GM12864 (cell line): ENCODE results near the gene LRP5.

Experiments used
- DNase-seq: peaks from one replicate; pipeline ENCODE4 v3.0.0-alpha.2; 2011; ENCODE audit warnings: low read depth
- H3K4me3 ChIP-seq: 2 replicates; pipeline ENCODE4 v1.5.1; 2011; ENCODE audit warnings: mild to moderate bottlenecking, low read depth, low read length, control low read depth
- TF ChIP-seq, protein P1 (sequence below): IDR thresholded peaks from 2 replicates; pipeline ENCODE4 v1.5.1; 2011; ENCODE audit warnings: low read depth, mild to moderate bottlenecking, moderate library complexity, low read length, control low read depth, inconsistent platforms; ENCODE audit errors: missing control alignments

The LRP5 gene

DNA sequence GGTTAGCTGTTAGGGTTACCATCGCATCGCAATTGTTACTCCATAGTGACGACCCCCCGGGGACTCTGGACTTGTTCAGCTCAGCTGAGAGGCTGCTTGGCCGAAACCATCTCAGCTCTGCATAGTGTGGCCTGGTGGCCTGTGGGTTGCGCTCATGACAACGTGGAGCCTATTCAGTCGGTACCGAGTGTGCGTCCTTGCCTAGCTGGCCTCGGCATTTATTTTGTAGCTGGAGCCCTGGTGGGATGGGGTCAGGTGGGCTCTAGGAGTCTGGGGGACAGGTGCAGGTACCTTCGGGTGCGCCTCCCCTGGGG is 13.5 kb downstream of the LRP5 start:
- TF ChIP-seq, protein P1, sequence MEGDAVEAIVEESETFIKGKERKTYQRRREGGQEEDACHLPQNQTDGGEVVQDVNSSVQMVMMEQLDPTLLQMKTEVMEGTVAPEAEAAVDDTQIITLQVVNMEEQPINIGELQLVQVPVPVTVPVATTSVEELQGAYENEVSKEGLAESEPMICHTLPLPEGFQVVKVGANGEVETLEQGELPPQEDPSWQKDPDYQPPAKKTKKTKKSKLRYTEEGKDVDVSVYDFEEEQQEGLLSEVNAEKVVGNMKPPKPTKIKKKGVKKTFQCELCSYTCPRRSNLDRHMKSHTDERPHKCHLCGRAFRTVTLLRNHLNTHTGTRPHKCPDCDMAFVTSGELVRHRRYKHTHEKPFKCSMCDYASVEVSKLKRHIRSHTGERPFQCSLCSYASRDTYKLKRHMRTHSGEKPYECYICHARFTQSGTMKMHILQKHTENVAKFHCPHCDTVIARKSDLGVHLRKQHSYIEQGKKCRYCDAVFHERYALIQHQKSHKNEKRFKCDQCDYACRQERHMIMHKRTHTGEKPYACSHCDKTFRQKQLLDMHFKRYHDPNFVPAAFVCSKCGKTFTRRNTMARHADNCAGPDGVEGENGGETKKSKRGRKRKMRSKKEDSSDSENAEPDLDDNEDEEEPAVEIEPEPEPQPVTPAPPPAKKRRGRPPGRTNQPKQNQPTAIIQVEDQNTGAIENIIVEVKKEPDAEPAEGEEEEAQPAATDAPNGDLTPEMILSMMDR = no peak
- no peak for DNase-seq
- no peak overlapping the region for H3K4me3 ChIP-seq

DNA sequence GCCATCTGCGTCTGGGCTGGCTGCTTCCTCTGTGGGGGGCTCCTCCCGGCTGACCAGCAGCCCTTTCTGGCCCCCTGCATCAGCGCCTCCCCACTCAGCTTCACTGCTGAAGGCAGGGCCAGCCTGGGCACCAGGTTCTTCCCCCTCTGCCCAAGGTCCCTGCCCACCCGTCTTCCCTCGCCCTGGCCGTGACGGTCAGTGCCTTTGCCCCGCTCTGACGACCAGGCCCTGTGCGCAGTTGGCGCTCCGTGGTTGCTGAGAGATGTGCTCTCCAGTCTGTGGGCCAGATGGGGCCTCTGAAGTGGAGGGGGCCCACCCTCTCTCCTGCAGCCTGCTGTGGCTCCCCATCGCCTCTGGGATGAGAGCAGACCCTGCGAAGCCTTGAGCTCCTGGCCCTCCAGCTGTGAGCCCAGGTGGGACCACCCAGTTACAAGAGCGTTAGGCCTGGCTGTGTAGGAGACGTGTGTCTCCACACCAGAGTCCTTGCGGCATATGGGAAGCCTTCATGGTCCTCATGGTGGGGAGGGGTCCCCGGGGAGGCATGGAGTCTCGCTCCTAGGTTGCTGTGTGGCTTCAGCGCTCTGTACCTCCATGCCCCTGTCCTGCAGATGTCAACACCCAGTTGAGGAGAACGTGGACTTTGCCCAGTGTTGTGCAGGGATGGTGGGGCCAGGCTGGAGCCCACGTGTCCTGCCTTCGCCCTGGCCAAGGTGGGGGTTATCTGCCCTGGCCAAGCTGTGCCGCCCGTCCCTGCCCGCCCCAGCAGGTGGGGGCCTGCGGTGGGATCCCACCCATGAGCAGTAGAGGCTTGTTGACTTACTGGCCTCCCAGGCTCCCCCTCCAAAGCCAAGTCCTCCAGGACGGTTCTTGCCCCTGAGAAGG is 14.2 kb downstream of the LRP5 start:
- DNase-seq = no peak
- H3K4me3 ChIP-seq = no peak overlapping the region
- TF ChIP-seq, protein P1 = no peak

DNA sequence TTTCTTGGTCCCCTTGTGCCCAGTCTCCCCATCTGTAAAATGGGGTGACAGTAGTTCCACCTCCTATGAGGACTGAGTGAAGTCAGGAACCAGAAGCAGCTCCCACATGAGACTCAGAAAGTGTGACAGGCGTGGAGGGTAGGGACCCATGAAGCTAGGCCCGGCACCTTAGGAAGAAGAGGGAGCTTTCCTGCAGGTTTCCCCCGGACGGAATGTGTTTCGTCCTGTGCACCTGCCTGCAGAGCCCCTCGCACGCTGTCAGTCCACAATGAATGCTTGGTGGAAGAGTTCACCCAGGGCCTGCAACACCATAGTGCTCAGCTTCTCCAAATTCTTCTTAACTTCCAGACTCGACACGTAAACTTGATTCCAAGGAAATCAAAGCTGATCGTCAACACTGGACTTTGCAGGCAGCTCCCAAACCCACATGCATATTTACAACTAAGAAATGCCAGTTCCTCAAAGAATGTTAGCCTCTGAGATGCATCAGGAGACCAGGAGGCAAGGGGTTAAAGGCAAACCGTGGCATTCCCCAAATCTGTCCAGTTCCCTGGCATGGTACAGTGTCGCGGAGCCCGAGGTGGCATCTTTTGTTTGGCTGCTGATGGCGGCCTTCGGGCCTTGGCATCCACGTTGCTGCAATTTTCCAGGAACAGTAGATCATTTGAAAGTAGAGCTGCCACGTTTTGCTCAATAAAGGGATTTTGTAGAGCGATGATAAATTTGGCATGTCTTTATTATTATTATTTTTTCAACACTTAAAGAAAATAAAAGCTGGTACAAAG is 15.4 kb downstream of the LRP5 start:
- TF ChIP-seq, protein P1 = no peak
- H3K4me3 ChIP-seq = no peak overlapping the region
- no peak for DNase-seq

DNA sequence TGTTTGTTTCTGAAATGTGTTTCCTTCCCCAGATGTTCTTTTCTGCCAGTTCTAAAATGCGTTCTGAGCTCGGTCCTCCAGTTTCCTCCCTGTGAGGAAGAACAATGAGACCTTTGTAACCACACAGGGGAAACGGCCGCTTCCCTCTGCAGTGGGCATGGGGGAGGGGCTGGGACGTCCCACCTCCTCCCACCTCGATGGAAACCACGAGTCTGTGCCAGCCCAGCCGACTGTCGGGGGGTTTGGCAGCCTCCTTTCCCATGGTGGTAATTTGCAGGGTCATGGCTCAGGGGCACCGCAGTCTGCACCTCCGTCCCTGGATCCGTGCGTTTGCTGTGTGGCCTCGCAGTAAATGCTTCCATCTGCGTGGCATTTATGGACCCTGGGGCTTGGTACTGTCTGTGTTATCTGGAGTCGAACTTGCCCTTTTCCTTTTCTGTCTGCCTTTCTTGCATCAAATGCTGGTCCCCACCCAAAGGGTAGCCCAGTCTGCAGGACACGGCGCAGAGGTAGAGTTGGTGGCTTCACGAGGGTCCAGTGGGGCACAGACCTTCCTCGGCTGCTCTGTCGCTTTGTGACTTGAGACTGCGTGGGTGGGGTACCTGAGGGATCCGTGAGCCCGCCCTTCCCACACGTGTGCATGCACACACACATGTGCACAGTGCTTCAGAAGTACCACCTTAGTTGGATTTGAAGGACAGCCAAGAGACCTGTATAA is 16.1 kb downstream of the LRP5 start:
- H3K4me3 ChIP-seq = no peak overlapping the region
- TF ChIP-seq, protein P1 = no peak

DNA sequence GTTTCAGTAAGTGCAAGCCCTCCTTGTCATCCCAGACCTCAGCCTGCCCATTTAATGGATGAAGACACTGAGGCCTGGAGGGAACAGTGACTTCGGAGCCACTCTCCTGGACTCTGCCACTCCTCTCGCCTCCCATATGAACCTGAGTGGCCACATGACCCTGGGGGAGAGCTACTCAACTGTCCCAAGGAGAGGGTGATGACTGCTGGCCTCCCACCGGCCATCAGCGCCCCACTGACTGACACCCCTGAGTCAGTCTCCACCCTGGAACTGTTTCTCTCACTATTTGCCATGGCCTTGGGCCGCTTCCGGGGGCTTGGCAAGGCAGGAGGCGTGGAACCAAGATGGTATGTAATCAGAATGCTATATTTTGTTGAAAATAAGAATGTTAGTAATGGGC is 17.1 kb downstream of the LRP5 start:
- no peak for DNase-seq
- TF ChIP-seq, protein P1 = no peak

More for the DNA sequence above, 16.1 kb downstream of the LRP5 start:
- no peak for DNase-seq

DNA sequence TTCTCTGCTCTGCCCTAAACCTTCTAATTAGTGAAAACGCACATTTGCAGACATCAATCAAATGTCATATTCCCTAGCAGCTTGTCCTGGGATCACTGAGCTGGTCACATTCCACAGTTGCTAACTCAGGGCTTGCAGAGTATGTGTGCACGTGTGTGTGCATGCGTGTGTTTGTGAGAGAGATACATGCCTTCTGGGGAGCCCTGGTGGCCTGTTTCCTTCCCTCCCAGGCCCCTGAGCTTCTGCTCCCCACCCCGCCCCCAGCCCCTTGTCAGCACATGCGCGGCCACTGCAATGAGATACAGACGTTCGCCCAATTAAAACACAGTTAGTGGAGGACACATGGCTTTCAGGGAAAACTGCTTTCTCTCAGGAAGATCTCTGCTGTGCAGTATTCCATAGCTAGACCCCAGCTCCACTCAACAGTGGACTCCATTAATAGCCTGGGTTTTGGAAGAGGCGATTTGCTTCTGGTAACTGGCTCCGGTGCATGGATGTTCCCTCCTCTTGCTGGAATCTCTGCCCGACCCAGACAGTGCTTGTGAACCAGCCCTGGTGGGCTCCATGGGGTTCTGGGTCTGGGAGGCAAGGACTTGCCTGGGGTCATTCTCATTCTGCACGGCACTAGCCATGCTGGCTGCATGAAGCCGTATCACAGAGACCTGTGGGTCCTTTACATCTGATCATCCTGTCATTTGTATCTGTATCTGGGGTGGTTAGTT is 17.7 kb downstream of the LRP5 start:
- no peak overlapping the region for H3K4me3 ChIP-seq
- DNase-seq = no peak
- TF ChIP-seq, protein P1 = no peak

More for the DNA sequence above, 17.1 kb downstream of the LRP5 start:
- no peak overlapping the region for H3K4me3 ChIP-seq
